SIG-M5 treated with dmso at 0.1 percent for 504 hours (cell line): ENCODE measurements around the gene ACVR2B.

Experiments
- DNase-seq: peaks from one replicate; lab custom pipeline; 2025; ENCODE audit not compliant: unreplicated experiment; lab: John Stamatoyannopoulos, UW

Gene ACVR2B

DNA sequence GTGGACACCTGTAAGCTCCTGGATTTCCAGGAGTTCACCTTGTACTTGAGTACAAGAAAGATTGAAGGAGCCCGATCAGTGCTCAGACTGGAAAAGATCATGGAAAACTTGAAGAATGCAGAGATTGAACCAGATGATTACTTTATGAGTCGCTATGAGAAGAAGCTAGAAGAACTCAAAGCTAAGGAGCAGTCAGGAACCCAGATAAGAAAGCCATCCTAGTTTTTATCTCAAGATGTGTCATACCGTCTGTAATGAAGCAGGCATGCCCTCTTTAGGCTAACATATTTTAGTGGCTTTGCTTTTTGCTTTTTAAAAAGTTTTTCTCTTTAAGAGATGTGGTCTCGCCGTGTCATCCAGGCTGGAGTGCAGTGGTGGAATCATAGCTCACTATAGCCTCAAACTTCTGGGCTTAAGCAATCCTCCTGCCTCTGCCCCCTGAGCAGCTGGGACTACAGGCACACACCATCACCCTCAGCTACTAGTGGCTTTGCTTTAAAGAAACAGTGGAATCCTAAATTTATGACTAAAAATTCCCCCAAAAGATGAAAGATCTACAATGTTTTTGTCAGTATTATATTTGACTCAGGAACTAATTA, 70.5 kb downstream of the ACVR2B start:
- DNase-seq = no peak

DNA sequence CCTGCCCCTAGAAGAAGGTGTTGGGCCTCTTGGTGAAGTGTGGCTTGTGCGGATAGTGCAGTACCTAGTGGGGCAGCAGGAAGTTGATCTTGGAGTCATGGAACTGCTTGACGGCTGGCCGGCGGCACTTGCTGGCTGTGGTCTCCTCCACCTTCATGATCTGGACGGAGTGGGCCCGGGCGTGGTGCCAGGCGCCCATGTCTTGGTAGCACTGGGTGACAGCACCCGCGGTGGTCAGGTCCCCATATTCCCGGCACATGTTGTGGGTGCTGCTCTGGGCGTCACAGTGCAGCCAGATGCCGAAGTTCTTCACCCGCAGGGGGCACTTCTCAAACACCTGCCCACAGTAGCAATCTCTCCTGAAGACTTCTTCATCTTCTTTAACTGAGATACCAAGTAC, 73.1 kb downstream of the ACVR2B start:
- no peak for DNase-seq

- no peak for DNase-seq
These were observed 74.8 kb downstream of the ACVR2B start for GRCh38 chr3:38528457-38528856.

DNA sequence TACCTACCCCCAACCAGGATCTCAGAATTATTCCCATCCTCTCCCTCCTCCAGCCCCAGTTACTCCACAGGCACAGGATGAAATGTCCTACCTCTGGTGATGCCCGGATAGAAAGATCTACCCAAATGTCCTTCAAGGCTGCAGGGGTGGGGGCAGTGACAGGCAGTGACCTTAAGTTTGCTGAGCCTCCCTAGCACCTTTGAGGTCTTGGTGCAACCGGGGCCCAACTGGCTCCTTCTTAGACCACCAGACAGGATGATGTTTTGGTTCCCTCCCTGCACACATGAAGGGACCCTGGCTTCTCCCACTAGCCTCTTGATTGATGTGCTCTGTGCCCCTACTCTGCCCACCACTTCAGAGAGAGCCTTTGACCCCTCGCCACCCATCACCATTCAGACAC, 78.8 kb downstream of the ACVR2B start:
- no peak for DNase-seq

DNA sequence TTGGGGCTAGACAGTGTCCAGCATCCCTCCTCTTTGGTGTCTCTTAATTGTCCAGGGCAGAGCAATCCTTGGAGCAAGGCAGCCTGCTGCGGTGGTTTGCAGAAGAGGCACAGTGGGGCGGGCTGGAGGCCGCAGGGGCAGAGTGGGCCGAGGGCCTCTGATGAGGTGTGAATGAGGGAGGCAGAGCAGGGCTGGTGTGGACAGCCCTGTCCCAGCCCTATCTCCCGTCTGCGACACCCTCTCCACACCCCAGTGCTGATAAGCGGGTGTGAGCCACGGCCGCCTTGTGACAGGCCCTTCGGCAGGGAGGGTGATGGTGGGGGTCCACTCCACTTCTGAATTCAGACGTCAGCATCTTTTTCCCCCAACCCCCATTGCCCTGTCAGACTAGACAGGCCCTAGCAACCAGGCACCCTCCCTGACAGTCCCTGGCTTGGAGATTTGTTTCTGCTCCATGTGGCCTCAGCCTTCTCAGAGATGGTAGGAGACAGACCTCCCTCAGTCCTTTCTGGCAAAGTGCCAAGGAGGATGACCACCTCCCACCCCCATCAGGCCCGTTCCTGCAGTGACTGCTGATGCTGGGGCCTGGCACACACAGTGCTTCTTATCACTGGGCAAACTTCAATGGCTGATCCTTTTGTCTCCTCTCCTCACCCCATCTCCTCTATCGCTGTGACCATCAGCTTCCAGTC, 79.7 kb downstream of the ACVR2B start:
- DNase-seq = no peak

- no peak for DNase-seq
These were observed 80.5 kb downstream of the ACVR2B start for GRCh38 chr3:38534180-38534579.

DNA sequence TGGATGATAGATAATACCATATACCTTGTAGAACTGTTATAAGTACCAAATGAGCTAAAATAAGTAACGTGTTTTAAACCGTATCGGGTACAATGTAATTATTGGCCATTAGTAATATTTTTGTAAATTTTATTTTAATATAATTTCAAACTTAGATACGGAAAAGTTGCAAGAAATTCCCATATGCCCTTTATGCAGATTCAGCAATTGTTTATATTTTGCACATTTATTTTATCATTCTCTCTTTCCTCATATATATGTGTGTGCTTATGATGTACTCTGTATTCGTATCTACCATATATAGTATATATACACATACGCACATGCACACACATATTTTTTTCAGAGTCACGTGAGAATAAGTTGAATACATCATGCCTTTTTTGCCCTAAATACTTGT, 80.9 kb downstream of the ACVR2B start:
- no peak for DNase-seq

- no peak for DNase-seq
These were observed 83.0 kb downstream of the ACVR2B start for GRCh38 chr3:38536671-38537070.

DNA sequence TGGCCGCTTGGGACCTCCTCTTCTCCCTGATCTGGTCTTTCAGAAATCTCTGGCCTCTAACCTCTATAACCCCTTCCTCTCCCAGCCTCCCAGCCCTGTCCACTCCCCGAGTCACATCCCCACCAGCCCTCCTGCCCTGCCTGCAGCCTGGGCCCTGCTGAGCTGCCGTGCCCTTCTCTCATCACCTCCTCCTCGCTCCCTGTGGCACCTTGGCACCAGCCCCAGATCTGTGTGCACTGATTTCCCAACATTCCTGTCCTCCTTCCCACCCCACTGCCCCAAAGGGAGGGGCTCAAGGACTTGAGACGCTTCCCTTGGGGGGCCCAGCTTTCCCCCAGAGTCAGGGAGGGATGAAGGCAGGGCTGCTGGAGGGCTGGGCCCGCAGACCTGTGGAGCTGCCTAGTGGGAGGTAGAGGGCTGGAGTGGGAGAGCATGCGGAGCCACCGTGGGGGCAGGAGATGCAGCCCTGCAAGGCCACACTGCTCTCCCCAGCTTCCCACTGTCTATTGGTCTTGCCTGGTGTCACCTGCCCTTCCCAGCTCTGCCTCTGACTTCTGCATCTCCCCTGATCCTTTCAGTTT, 85.2 kb downstream of the ACVR2B start:
- no peak for DNase-seq

GRCh38 chr3:38541806-38542205, 88.1 kb downstream of the ACVR2B start:
- DNase-seq = no peak
